GM23338 (cell line): ENCODE data around the gene SHB. TPM values are rescaled to one million over a fixed set of nuclear protein-coding genes. Genes with fewer than 3 reads are reported as not detected.

Source experiments
- ATAC-seq: fragments of 200-7000 bp; cut with Tn5 transposase; 3 replicates; pipeline ENCODE4 v1.9.1; 2020
- DNase-seq: peaks from one replicate; pipeline ENCODE4 v3.0.0-alpha.2; 2015; ENCODE audit warnings: low spot score
- H2AFZ ChIP-seq: fragments of 200-600 bp; sonication (generic); 2 replicates; pipeline ENCODE4 v1.8.0; 2016; ENCODE audit warnings: antibody characterized with exemption, mild to moderate bottlenecking, moderate library complexity
- H3F3A ChIP-seq: fragments of 200-600 bp; sonication (generic); replicated peaks from 2 replicates; pipeline ENCODE4 v1.8.0; 2017; ENCODE audit warnings: antibody characterized with exemption, mixed run types, low read depth
- H3K27ac ChIP-seq: fragments of 200-600 bp; sonication (generic); 2 replicates; pipeline ENCODE4 v1.6.1; 2016; ENCODE audit warnings: low read depth
- H3K27me3 ChIP-seq: fragments of 200-600 bp; sonication (generic); 2 replicates; pipeline ENCODE4 v1.8.0; 2016; ENCODE audit warnings: mild to moderate bottlenecking, mixed run types, moderate library complexity; ENCODE audit not compliant: insufficient read depth
- H3K36me3 ChIP-seq: fragments of 200-600 bp; sonication (generic); 2 replicates; pipeline ENCODE4 v1.8.0; 2016; ENCODE audit warnings: mild to moderate bottlenecking; ENCODE audit not compliant: insufficient read depth
- H3K4me1 ChIP-seq: fragments of 200-600 bp; sonication (generic); 2 replicates; pipeline ENCODE4 v1.8.0; 2016; ENCODE audit warnings: mild to moderate bottlenecking, moderate library complexity; ENCODE audit not compliant: insufficient read depth
- H3K4me2 ChIP-seq: fragments of 200-600 bp; sonication (generic); 2 replicates; pipeline ENCODE4 v1.7.1; 2017; ENCODE audit warnings: mixed run types
- H3K4me3 ChIP-seq: fragments of 200-600 bp; sonication (generic); 2 replicates; pipeline ENCODE4 v1.6.1; 2016; ENCODE audit warnings: mixed run types
- H3K79me2 ChIP-seq: fragments of 200-600 bp; sonication (generic); replicated peaks from 2 replicates; pipeline ENCODE4 v1.8.0; 2017; ENCODE audit warnings: mild to moderate bottlenecking; ENCODE audit not compliant: insufficient read depth
- H3K9me2 ChIP-seq: fragments of 200-600 bp; sonication (generic); 2 replicates; pipeline ENCODE4 v1.8.0; 2017; ENCODE audit not compliant: insufficient read depth
- H4K20me1 ChIP-seq: fragments of 200-600 bp; sonication (generic); replicated peaks from 2 replicates; pipeline ENCODE4 v1.8.0; 2017; ENCODE audit warnings: mild to moderate bottlenecking; ENCODE audit not compliant: insufficient read depth
- H3K27ac Mint-ChIP-seq: 2 replicates; pipeline ENCODE4 v1.8.0; 2020; ENCODE audit warnings: inconsistent platforms, mild to moderate bottlenecking, moderate library complexity, mixed read lengths
- H3K27me3 Mint-ChIP-seq: 3 replicates; pipeline ENCODE4 v1.8.0; 2022; ENCODE audit warnings: low read depth, mild to moderate bottlenecking, moderate library complexity, mixed read lengths, inconsistent platforms; ENCODE audit not compliant: insufficient read depth, poor library complexity
- H3K36me3 Mint-ChIP-seq: 3 replicates; pipeline ENCODE4 v1.8.0; 2021; ENCODE audit warnings: low read depth, mild to moderate bottlenecking, inconsistent platforms, moderate library complexity, mixed read lengths
- H3K4me1 Mint-ChIP-seq: 3 replicates; pipeline ENCODE4 v1.8.0; 2020; ENCODE audit warnings: mild to moderate bottlenecking, inconsistent platforms, mixed read lengths
- H3K4me3 Mint-ChIP-seq: 3 replicates; pipeline ENCODE4 v1.8.0; 2021; ENCODE audit warnings: moderate library complexity, mild to moderate bottlenecking, inconsistent platforms, mixed read lengths
- H3K9me3 Mint-ChIP-seq: 3 replicates; pipeline ENCODE4 v1.8.0; 2020; ENCODE audit warnings: moderate library complexity, mild to moderate bottlenecking, inconsistent platforms, mixed read lengths
- CREB1 ChIP-seq: fragments of 250-450 bp; sonication (Bioruptor Pico); IDR thresholded peaks from 2 replicates; pipeline ENCODE4 v1.5.0; 2020; ENCODE audit warnings: low read depth, mild to moderate bottlenecking, moderate library complexity
- EZH2 ChIP-seq: fragments of 200-600 bp; sonication (generic); IDR thresholded peaks from one replicate; pipeline ENCODE4 v1.8.0; 2017; ENCODE audit warnings: antibody characterized with exemption, mild to moderate bottlenecking, low read depth; ENCODE audit not compliant: unreplicated experiment
- EZH2phosphoT487 ChIP-seq: fragments of 200-600 bp; sonication (generic); IDR thresholded peaks from one replicate; pipeline ENCODE4 v1.8.1; 2018; ENCODE audit warnings: antibody characterized with exemption; ENCODE audit not compliant: unreplicated experiment
- JUNB ChIP-seq: IDR thresholded peaks from one replicate; pipeline ENCODE4 v1.6.1; 2016; ENCODE audit warnings: antibody characterized with exemption; ENCODE audit not compliant: unreplicated experiment
- NANOG ChIP-seq: IDR thresholded peaks from 2 replicates; pipeline ENCODE4 v1.6.1; 2016; ENCODE audit warnings: antibody characterized with exemption, borderline replicate concordance
- POLR2AphosphoS5 ChIP-seq: IDR thresholded peaks from 2 replicates; pipeline ENCODE4 v1.6.1; 2016; ENCODE audit warnings: antibody characterized with exemption, low read depth
- STAT1 ChIP-seq: IDR thresholded peaks from one replicate; pipeline ENCODE4 v1.6.1; 2016; ENCODE audit warnings: antibody characterized with exemption; ENCODE audit not compliant: unreplicated experiment
- ZNF114 ChIP-seq: fragments of 250-450 bp; sonication (Bioruptor Pico); IDR thresholded peaks from 2 replicates; pipeline ENCODE4 v1.5.0; 2020; ENCODE audit warnings: mild to moderate bottlenecking, moderate library complexity
- ZNF331 ChIP-seq: fragments of 250-450 bp; sonication (Bioruptor Pico); IDR thresholded peaks from 2 replicates; pipeline ENCODE4 v1.5.0; 2020; ENCODE audit warnings: low read depth, mild to moderate bottlenecking, moderate library complexity
- polyA plus RNA-seq: library from polyadenylated mRNA; unstranded; fragments of >200 nt; fragmentation: Nextera tagmentation; extraction: Ambion mirVana; gene quantifications from 2 replicates; pipeline ENCODE4 v1.2.1, GENCODE V29; 2016
- total RNA-seq: library from RNA; depleted of rRNA; stranded (reverse); fragments of >200 nt; shearing (Covaris generic); gene quantifications from 2 replicates; pipeline ENCODE4 v1.2.3, GENCODE V29; 2014
- TF ChIP-seq, protein P1 (sequence below), 2 experiments: fragments of 200-600 bp in 1 of 2; sonication (generic) in 1 of 2; conservative IDR thresholded peaks; 2 replicates each; pipeline versions ENCODE4 v1.5.1 to v1.6.1; 2016 to 2017; ENCODE audit warnings: antibody characterized with exemption in 2 of 2, low read depth in 2 of 2, mild to moderate bottlenecking in 2 of 2, moderate library complexity in 1 of 2
- TF ChIP-seq, protein P2 (sequence below): IDR thresholded peaks from 2 replicates; pipeline ENCODE4 v1.6.1; 2016; ENCODE audit warnings: antibody characterized with exemption
- TF ChIP-seq, protein P3 (sequence below): IDR thresholded peaks from one replicate; pipeline ENCODE4 v1.6.1; 2018; ENCODE audit warnings: antibody characterized with exemption; ENCODE audit not compliant: unreplicated experiment
- TF ChIP-seq, protein P4 (sequence below): fragments of 250-450 bp; sonication (Bioruptor Pico); IDR thresholded peaks from 2 replicates; pipeline ENCODE4 v1.5.0; 2020; ENCODE audit warnings: mild to moderate bottlenecking, moderate library complexity

Gene SHB
- total and polyA plus RNA-seq, 2 experiments from 2014 or later = 1.5 to 14.0 TPM

DNA sequence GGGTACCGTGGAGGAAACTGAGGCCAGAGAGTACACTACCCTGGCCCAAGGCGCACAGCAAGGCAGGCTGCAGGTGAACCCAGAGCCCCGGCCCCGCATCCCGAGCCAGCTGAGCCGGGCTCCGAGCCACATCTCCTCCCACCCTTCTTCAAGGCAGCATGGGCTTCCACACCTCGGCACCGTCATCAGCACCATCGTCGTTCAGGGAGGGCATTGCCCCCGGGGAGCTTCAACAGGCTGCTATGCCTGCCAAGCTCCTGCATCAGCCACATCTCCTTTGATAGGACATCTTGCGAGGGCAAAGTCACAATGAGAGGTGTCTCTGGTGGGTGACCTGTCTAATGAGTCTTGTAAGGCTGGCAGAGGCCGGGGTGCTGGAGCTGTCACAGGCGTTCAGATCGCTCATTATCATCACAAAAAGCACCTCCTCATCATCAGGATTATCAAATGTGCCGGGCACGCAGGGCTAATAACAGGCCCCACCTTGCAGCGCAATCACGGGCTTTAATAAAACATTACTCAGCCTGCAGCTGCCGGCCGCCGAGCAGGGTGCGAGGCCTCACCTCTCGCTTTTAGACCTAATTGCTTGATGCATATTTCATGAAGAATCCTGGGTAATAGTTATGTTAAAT lies 145.1 kb downstream of the SHB start:
- H3K4me1 Mint-ChIP-seq = peaks cover 58% of the 10 kb centered on the region

More for the DNA sequence above, 145.1 kb downstream of the SHB start:
- Histone ChIP-seq H3K27me3 (no peaks in the 10 kb centered on the region), H3F3A (no peaks in the 10 kb centered on the region), H3K9me2 (no peaks in the 10 kb centered on the region), H3K36me3 (no peaks in the 10 kb centered on the region), H3K4me1 (peaks cover 9% of the 10 kb centered on the region), H3K27ac (no peak overlapping the region), H4K20me1 (no peaks in the 10 kb centered on the region), H2AFZ (no peak overlapping the region), H3K4me2 (no peak overlapping the region), H3K4me3 (no peak overlapping the region), H3K79me2 (no peaks in the 10 kb centered on the region)
- Mint-ChIP-seq H3K36me3 (no peaks in the 10 kb centered on the region), H3K9me3 (no peaks in the 10 kb centered on the region), H3K27me3 (peaks cover 11% of the 10 kb centered on the region), H3K4me3 (no peak overlapping the region), H3K27ac (no peak overlapping the region)
- no peak for ATAC-seq
- no peak for DNase-seq
- TF ChIP-seq, protein P1, sequence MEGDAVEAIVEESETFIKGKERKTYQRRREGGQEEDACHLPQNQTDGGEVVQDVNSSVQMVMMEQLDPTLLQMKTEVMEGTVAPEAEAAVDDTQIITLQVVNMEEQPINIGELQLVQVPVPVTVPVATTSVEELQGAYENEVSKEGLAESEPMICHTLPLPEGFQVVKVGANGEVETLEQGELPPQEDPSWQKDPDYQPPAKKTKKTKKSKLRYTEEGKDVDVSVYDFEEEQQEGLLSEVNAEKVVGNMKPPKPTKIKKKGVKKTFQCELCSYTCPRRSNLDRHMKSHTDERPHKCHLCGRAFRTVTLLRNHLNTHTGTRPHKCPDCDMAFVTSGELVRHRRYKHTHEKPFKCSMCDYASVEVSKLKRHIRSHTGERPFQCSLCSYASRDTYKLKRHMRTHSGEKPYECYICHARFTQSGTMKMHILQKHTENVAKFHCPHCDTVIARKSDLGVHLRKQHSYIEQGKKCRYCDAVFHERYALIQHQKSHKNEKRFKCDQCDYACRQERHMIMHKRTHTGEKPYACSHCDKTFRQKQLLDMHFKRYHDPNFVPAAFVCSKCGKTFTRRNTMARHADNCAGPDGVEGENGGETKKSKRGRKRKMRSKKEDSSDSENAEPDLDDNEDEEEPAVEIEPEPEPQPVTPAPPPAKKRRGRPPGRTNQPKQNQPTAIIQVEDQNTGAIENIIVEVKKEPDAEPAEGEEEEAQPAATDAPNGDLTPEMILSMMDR (conservative IDR thresholded peaks at IDR 0.05; ENCODE audit: low read depth in 2 of 2) = no peak
- no peak for TF ChIP-seq NANOG
- TF ChIP-seq, protein P2, sequence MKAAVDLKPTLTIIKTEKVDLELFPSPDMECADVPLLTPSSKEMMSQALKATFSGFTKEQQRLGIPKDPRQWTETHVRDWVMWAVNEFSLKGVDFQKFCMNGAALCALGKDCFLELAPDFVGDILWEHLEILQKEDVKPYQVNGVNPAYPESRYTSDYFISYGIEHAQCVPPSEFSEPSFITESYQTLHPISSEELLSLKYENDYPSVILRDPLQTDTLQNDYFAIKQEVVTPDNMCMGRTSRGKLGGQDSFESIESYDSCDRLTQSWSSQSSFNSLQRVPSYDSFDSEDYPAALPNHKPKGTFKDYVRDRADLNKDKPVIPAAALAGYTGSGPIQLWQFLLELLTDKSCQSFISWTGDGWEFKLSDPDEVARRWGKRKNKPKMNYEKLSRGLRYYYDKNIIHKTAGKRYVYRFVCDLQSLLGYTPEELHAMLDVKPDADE = no peak
- TF ChIP-seq POLR2AphosphoS5 = no peak
- TF ChIP-seq, protein P3, sequence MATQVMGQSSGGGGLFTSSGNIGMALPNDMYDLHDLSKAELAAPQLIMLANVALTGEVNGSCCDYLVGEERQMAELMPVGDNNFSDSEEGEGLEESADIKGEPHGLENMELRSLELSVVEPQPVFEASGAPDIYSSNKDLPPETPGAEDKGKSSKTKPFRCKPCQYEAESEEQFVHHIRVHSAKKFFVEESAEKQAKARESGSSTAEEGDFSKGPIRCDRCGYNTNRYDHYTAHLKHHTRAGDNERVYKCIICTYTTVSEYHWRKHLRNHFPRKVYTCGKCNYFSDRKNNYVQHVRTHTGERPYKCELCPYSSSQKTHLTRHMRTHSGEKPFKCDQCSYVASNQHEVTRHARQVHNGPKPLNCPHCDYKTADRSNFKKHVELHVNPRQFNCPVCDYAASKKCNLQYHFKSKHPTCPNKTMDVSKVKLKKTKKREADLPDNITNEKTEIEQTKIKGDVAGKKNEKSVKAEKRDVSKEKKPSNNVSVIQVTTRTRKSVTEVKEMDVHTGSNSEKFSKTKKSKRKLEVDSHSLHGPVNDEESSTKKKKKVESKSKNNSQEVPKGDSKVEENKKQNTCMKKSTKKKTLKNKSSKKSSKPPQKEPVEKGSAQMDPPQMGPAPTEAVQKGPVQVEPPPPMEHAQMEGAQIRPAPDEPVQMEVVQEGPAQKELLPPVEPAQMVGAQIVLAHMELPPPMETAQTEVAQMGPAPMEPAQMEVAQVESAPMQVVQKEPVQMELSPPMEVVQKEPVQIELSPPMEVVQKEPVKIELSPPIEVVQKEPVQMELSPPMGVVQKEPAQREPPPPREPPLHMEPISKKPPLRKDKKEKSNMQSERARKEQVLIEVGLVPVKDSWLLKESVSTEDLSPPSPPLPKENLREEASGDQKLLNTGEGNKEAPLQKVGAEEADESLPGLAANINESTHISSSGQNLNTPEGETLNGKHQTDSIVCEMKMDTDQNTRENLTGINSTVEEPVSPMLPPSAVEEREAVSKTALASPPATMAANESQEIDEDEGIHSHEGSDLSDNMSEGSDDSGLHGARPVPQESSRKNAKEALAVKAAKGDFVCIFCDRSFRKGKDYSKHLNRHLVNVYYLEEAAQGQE = no peak
- TF ChIP-seq, protein P4, sequence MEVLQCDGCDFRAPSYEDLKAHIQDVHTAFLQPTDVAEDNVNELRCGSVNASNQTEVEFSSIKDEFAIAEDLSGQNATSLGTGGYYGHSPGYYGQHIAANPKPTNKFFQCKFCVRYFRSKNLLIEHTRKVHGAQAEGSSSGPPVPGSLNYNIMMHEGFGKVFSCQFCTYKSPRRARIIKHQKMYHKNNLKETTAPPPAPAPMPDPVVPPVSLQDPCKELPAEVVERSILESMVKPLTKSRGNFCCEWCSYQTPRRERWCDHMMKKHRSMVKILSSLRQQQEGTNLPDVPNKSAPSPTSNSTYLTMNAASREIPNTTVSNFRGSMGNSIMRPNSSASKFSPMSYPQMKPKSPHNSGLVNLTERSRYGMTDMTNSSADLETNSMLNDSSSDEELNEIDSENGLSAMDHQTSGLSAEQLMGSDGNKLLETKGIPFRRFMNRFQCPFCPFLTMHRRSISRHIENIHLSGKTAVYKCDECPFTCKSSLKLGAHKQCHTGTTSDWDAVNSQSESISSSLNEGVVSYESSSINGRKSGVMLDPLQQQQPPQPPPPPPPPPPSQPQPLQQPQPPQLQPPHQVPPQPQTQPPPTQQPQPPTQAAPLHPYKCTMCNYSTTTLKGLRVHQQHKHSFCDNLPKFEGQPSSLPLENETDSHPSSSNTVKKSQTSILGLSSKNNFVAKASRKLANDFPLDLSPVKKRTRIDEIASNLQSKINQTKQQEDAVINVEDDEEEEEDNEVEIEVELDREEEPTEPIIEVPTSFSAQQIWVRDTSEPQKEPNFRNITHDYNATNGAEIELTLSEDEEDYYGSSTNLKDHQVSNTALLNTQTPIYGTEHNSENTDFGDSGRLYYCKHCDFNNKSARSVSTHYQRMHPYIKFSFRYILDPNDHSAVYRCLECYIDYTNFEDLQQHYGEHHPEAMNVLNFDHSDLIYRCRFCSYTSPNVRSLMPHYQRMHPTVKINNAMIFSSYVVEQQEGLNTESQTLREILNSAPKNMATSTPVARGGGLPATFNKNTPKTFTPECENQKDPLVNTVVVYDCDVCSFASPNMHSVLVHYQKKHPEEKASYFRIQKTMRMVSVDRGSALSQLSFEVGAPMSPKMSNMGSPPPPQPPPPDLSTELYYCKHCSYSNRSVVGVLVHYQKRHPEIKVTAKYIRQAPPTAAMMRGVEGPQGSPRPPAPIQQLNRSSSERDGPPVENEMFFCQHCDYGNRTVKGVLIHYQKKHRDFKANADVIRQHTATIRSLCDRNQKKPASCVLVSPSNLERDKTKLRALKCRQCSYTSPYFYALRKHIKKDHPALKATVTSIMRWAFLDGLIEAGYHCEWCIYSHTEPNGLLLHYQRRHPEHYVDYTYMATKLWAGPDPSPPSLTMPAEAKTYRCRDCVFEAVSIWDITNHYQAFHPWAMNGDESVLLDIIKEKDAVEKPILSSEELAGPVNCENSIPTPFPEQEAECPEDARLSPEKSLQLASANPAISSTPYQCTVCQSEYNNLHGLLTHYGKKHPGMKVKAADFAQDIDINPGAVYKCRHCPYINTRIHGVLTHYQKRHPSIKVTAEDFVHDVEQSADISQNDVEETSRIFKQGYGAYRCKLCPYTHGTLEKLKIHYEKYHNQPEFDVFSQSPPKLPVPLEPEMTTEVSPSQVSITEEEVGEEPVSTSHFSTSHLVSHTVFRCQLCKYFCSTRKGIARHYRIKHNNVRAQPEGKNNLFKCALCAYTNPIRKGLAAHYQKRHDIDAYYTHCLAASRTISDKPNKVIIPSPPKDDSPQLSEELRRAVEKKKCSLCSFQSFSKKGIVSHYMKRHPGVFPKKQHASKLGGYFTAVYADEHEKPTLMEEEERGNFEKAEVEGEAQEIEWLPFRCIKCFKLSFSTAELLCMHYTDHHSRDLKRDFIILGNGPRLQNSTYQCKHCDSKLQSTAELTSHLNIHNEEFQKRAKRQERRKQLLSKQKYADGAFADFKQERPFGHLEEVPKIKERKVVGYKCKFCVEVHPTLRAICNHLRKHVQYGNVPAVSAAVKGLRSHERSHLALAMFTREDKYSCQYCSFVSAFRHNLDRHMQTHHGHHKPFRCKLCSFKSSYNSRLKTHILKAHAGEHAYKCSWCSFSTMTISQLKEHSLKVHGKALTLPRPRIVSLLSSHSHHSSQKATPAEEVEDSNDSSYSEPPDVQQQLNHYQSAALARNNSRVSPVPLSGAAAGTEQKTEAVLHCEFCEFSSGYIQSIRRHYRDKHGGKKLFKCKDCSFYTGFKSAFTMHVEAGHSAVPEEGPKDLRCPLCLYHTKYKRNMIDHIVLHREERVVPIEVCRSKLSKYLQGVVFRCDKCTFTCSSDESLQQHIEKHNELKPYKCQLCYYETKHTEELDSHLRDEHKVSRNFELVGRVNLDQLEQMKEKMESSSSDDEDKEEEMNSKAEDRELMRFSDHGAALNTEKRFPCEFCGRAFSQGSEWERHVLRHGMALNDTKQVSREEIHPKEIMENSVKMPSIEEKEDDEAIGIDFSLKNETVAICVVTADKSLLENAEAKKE (CRISPR knock-in tag) = no peak
- TF ChIP-seq EZH2 = no peak
- TF ChIP-seq CREB1 (CRISPR knock-in tag) = no peak
- TF ChIP-seq STAT1 = no peak
- TF ChIP-seq ZNF331 = no peak
- TF ChIP-seq ZNF114 (CRISPR knock-in tag) = no peak
- no peak for TF ChIP-seq EZH2phosphoT487
- no peak for TF ChIP-seq JUNB
